ENCODE data around the gene TMEM117.

TMEM117 gene

GRCh38 chr12:44235674-44236073 lies 399.8 kb downstream of the TMEM117 start:
- Histone ChIP-seq H4K20me1 (ENCODE audit: insufficient read depth) (no peaks in the 10 kb centered on the region), H2AFZ (ENCODE audit: low read depth) (no peak overlapping the region), H3K27ac (no peak overlapping the region), H3K4me1 (ENCODE audit: low read depth, poor library complexity, severe bottlenecking) (no peaks in the 10 kb centered on the region), H3K4me2 (no peak overlapping the region), H3K36me3 (ENCODE audit: insufficient read depth) (no peaks in the 10 kb centered on the region), H3K4me3 (IDR thresholded peaks at IDR 0.05; ENCODE audit: insufficient read depth, low read depth, low read length) (no peak overlapping the region), H3K79me2 (ENCODE audit: insufficient read depth, low read depth) (no peaks in the 10 kb centered on the region), H3K27me3 (ENCODE audit: insufficient read depth, low read depth) (no peaks in the 10 kb centered on the region), H3K9ac (no peak overlapping the region)
- TF ChIP-seq, protein P1, sequence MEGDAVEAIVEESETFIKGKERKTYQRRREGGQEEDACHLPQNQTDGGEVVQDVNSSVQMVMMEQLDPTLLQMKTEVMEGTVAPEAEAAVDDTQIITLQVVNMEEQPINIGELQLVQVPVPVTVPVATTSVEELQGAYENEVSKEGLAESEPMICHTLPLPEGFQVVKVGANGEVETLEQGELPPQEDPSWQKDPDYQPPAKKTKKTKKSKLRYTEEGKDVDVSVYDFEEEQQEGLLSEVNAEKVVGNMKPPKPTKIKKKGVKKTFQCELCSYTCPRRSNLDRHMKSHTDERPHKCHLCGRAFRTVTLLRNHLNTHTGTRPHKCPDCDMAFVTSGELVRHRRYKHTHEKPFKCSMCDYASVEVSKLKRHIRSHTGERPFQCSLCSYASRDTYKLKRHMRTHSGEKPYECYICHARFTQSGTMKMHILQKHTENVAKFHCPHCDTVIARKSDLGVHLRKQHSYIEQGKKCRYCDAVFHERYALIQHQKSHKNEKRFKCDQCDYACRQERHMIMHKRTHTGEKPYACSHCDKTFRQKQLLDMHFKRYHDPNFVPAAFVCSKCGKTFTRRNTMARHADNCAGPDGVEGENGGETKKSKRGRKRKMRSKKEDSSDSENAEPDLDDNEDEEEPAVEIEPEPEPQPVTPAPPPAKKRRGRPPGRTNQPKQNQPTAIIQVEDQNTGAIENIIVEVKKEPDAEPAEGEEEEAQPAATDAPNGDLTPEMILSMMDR (conservative IDR thresholded peaks at IDR 0.05; ENCODE audit: low read depth, low read length) = no peak

- Histone ChIP-seq H3K27ac (no peak overlapping the region), H3K9ac (no peak overlapping the region), H3K27me3 (ENCODE audit: insufficient read depth, low read depth) (no peaks in the 10 kb centered on the region), H3K4me2 (no peak overlapping the region), H3K4me1 (ENCODE audit: low read depth, poor library complexity, severe bottlenecking) (no peaks in the 10 kb centered on the region), H3K79me2 (ENCODE audit: insufficient read depth, low read depth) (no peaks in the 10 kb centered on the region), H3K4me3 (IDR thresholded peaks at IDR 0.05; ENCODE audit: insufficient read depth, low read depth, low read length) (no peak overlapping the region), H2AFZ (ENCODE audit: low read depth) (no peak overlapping the region), H3K36me3 (ENCODE audit: insufficient read depth) (no peaks in the 10 kb centered on the region), H4K20me1 (ENCODE audit: insufficient read depth) (no peaks in the 10 kb centered on the region)
- TF ChIP-seq, protein P1 (conservative IDR thresholded peaks at IDR 0.05; ENCODE audit: low read depth, low read length) = no peak
Observed at GRCh38 chr12:44240186-44240585, 404.3 kb downstream of the TMEM117 start.

DNA sequence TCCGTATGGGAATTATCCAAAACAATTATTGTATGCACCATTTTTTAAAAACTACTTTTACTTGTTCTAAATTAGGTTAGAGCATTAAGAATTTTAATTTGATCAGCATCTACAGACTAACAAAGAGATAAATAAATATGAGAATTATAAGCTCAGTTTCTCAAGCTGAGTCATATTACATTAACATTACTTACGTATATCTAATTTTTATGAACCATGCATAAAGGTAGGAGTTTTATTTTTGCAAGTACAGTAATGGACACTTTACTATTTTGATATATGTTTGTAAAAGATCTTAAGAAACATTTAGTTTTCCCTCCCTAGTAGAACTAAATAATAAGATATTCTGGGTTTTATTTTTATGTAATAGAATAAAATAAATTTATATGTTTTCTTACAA lies 410.1 kb downstream of the TMEM117 start:
- no peaks in the 10 kb centered on the region for H3K27me3 ChIP-seq (ENCODE audit: insufficient read depth, low read depth)
- TF ChIP-seq, protein P1 (conservative IDR thresholded peaks at IDR 0.05; ENCODE audit: low read depth, low read length) = no peak
- H4K20me1 ChIP-seq (ENCODE audit: insufficient read depth) = no peaks in the 10 kb centered on the region
- no peak overlapping the region for H2AFZ ChIP-seq (ENCODE audit: low read depth)
- H3K27ac ChIP-seq = no peak overlapping the region
- H3K36me3 ChIP-seq (ENCODE audit: insufficient read depth) = no peaks in the 10 kb centered on the region
- no peak overlapping the region for H3K4me2 ChIP-seq
- H3K9ac ChIP-seq = no peak overlapping the region
- no peaks in the 10 kb centered on the region for H3K79me2 ChIP-seq (ENCODE audit: insufficient read depth, low read depth)
- no peaks in the 10 kb centered on the region for H3K4me1 ChIP-seq (ENCODE audit: low read depth, poor library complexity, severe bottlenecking)
- no peak overlapping the region for H3K4me3 ChIP-seq (IDR thresholded peaks at IDR 0.05; ENCODE audit: insufficient read depth, low read depth, low read length)

DNA sequence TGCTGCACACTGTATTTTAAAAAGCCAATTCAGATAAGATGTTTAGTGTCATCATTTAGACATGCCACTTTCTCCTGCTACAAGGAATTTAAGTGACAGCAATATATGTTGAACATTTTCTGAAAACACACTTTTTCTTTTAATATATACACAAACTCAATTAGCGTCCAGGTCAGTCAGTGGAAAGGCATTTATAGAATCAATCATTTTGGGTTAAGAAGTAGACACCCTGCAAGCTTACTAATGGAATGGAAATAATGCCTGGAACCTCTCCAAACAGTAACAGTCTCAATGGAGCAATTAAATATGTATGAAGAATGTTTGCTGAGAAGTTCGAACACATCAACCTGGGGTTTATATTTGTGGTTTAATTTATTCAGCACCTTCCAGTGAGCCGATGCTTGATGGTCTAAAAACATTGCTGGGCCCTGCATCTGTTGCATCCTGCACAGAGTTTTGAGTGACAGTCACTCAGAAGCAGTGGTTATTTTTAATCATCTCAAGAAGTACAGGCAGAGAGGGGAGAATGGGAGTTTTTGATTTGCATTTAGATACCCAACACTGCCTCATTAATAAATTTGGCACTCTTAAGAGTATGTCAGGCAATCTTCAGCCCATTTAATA lies 410.7 kb downstream of the TMEM117 start:
- Histone ChIP-seq H3K4me1 (ENCODE audit: low read depth, poor library complexity, severe bottlenecking) (no peaks in the 10 kb centered on the region), H3K79me2 (ENCODE audit: insufficient read depth, low read depth) (no peaks in the 10 kb centered on the region), H3K4me2 (no peak overlapping the region), H2AFZ (ENCODE audit: low read depth) (no peak overlapping the region), H3K4me3 (IDR thresholded peaks at IDR 0.05; ENCODE audit: insufficient read depth, low read depth, low read length) (no peak overlapping the region), H3K36me3 (ENCODE audit: insufficient read depth) (no peaks in the 10 kb centered on the region), H3K27me3 (ENCODE audit: insufficient read depth, low read depth) (no peaks in the 10 kb centered on the region), H3K9ac (no peak overlapping the region), H4K20me1 (ENCODE audit: insufficient read depth) (no peaks in the 10 kb centered on the region), H3K27ac (no peak overlapping the region)
- TF ChIP-seq, protein P1 (conservative IDR thresholded peaks at IDR 0.05; ENCODE audit: low read depth, low read length) = no peak
